Hypothalamus (tissue), 51 donors: Measurements from ENCODE around the gene OLIG3.
A peak's percentile ranks its signal among the peaks of the same experiment; 100 is the strongest.

ENCODE experiments used
- DNase-seq, 51 donors: peaks; one replicate each; lab custom pipeline; 2025; lab: John Stamatoyannopoulos, UW

Gene OLIG3

DNA sequence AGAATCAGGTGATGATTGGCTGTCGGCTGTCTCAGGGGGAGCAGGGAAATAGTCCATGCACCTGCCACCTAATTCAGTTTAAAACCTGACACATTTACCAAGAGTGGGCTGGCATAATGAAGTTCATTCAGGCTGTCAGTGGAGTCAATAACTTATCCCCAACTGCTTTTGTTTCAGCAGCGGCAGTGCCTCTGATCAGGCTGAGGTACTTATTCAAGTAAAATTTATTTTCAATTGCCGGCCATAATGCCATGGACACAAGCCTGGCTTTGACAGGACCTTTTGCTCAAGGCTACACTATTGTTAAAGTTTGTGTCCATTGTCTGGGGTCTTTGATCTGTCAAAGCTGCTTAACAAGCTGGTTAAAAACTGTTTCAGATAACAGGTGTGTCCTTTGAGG, 20.6 kb downstream of the OLIG3 start:
- no peak for DNase-seq

DNA sequence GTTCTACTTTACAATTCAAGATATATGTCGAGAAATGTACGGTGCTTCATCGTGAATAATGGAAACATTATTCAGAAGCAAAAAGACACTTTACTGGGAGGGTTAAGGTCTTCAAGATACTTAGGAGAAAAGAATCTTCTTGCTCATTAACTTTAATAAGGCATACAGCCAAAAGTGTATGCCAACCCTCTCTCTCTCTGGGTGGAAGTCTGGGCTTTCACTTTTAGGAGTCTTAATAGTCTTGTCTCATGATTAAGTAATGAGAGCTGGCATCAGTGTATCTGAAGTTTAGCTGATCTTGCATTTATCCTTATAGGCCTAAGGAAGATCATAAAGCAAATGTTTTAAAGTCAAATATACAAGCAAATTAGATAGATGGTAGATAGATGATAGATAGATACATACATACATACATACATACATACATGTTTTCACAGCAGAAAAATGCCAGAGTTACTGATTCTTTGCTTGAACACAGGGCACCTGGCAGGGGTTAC, 21.5 kb downstream of the OLIG3 start:
- DNase-seq, result no peak

DNA sequence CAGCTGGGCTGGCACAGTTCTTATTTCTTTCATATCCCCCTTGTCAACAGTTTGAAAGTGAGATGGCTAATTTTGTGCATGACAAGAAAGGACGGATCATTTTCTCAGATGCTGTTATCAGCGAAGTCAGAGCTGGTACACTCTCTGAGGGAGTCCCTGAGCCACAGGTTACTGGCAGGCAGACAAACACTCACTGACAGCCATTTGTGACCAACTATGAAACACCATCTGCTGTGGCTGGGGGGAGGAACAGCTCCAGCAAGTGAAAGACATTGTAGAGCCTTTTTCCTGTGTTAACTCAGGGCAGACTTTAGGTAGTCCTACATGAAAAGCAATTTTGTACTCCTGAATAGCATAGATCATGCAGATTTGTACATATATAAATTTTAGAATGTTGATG, 22.2 kb downstream of the OLIG3 start:
- DNase-seq, result no peak

DNA sequence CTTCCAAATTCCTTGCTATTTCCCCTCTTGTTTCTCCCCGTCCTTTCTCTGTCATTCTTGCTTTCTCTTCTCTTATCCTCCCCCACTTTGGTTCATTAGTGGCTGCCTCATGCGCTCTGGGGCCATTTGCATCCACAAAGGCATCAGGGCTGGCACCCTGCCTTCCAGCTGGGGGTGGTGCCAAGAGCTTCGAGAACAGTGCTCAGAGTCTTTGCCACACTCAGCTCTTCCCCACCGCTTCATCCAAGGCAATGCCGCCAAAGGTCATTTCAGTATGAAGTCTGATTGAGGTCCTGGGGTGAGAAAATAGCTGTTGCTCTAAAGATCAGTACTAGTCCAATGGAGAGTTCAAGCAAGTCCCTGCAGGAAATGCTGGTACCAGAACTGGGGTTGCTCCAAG, 22.7 kb downstream of the OLIG3 start:
- peak in 7 of 51 donors; percentile 1 to 11 (median 2) for DNase-seq

DNA sequence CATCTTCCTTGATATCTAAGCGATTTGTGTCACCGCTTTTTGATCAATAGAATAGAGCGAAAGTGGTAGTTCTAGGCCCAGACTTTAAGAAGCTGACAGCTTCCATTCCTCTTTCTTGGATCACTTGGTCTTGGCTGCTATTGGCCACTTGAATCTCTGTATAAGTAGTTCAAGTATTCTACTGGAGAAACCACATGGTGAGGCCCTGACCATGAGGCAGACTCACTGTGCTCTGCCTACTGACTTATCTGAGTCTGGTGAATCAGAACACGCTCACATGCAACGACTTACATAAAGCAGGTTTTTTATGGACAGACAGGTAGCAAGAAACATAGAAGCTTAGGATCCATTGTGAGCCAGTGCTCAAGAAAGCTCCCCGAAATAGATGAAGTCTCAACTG, 27.0 kb downstream of the OLIG3 start:
- no peak for DNase-seq

DNA sequence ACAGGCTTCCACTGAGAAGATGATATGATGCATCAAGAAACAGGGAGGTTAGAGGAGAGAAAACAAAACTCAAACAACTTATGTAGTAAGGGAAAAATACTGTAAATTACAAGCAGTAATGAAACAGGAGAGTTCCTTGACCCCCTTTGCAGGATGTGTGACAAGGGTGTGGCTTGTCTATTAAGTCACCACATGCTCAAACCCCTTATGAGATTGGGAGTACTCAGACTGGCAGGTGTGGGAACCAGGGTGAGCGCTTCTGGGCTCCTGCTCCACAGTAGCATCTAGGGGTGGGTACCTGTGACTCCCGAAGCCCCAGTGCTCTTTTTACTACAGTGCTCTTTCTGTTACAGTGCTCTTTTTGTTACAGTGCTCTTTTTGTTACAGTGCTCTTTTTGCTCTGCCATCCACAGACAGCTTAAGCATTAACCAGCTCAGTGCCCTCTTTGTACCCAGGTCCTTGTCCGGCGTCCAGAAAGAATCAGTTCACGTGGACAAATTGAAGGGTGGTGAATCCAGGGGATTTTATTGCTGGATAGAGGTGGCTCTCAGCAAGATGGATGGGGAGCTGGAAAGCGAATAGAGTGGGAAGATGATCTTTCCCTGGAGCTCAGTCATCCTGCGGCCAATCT, 28.7 kb downstream of the OLIG3 start:
- DNase-seq, result no peak

DNA sequence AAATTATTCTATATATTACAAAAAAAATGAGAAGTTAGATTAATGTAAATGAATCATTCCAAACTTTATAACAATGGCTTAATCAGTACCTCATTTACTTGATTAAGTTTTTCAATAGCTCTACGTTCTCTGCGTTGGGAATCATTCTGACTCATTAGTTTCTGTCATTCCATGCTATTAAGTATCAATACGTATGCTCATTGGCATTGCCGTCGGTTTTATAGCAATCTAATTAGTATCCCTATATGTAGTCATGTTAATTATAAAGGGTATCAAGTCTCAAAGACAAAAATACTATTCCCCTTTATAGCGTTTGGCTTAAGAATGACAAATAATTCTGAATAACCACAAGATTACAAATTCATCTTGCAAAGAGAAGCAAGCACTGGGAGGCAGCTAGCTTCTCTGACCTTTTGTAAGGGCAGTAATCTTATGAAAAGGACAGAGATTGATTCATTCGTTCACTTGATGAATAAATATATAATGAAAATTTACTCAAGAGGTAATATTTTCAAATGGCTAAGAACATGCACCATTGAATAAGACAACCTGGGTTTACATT, 41.8 kb downstream of the OLIG3 start:
- no peak for DNase-seq

DNA sequence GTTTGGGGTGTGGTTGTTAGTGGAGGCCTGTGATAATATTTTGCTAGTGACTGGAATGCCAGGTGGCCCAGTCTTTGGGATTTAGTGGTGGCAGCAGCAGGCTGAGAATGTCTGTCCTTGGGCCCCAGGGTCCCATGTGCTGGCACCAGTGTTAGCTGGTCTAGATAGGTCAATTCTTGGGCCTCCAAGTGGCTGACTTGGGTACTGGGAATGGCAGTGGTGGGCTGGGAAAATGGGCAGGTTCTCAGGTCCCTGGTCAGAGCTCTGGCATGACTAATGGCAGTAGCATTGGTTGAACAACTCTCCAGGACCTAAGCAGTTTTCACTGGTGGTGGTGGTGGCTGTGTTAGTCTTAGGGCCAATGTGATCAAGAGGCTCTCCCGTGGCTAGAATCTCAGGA, 50.3 kb downstream of the OLIG3 start:
- DNase-seq, result no peak
